ENCODE results near the gene PTBP1.

GRCh38 chr19:810883-811489 lies 13.7 kb downstream of the PTBP1 start:
- TF ChIP-seq CTCF (IDR thresholded peaks at IDR 0.05) (no peak), NFATC4 (CRISPR knock-in tag; IDR thresholded peaks at IDR 0.05) (no peak), ZNF532 (CRISPR knock-in tag; IDR thresholded peaks at IDR 0.05; ENCODE audit: borderline replicate concordance) (no peak), NR2C2 (CRISPR knock-in tag; IDR thresholded peaks at IDR 0.05) (no peak), TCF7 (CRISPR knock-in tag; IDR thresholded peaks at IDR 0.05; ENCODE audit: low read depth) (no peak)
